IPS-18c (cell line): ENCODE measurements around the gene NIFK.

ENCODE experiments used
- H3K4me3 ChIP-seq: 2 replicates; pipeline ENCODE4 v1.7.0; 2013; ENCODE audit warnings: low read depth, mild to moderate bottlenecking, low read length, moderate library complexity; ENCODE audit not compliant: insufficient read depth
- H3K9me3 ChIP-seq: one replicate; pipeline ENCODE4 v1.6.1; 2013; ENCODE audit warnings: mild to moderate bottlenecking, low read length, moderate library complexity; ENCODE audit not compliant: control insufficient read depth, insufficient read depth

Gene NIFK

DNA sequence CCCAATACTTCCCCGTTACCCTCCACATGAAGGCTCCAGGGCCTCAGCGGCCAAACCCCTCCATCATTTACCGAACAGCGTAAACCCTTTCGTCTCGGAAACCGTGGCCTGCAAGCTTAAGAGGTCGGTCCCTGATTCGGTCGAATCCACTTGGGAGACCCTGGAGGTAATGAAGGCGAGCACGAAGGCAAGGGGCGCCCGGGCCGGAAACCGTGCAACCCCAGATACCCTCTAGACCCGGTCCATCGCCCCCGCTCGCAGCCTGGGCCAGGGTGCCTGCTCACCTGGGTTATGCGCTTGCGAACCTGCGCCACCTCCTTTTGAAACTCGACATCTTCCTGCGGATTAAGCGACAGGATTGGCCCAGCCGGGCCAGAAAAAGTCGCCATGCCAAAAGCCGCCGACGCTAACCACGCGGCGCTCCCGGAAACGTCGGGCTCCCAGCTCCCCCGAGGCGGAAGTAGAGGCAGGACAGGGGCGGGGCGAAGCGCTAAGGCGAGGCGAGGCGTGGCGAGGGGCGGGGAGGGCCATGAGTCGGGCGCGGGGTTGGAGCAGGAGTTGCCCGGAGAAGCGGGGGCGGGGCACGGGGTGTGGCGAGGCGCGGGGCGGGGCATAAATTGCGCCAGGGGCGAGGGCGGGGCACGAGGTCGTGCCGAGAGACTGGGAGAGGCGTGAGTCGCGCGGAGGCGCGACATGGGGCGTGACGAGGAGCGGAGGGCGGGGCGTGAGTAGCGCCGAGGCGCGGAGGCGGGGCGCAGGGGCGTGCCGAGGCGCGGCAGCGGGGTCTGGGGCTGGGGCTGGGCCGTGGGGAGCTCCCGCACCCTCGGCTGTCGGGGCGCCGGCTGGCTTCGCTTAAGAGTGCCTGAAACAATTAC, at the start of gene NIFK:
Gene NIFK (minus strand): TSS at position 414 of the 875 bp plus-strand sequence. CDS start 25 bp downstream, at position 389.
- H3K9me3 ChIP-seq, result no peaks in the 10 kb centered on the region
- peak within 1 kb of the TSS; percentile 91 for H3K4me3 ChIP-seq

DNA sequence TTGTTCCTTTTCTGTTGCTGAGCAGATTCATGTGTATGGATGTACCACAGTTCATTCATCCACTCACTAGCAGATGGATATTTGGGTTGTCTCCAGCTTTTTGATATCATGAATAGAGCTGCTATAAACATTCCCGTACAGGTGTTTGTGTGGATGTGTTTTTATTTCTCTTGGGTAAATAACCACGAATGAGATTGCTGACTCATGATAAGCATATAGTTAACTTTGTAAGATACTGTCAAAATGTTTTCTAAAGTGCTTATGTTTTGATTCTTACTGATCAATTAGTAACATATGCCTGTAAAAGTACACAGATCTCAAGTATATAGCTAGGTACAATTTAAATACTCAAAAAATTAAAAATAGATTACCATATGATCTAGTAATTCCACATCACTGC, 46.5 kb upstream of the NIFK start:
- no peaks in the 10 kb centered on the region for H3K9me3 ChIP-seq
- H3K4me3 ChIP-seq, result no peak overlapping the region

DNA sequence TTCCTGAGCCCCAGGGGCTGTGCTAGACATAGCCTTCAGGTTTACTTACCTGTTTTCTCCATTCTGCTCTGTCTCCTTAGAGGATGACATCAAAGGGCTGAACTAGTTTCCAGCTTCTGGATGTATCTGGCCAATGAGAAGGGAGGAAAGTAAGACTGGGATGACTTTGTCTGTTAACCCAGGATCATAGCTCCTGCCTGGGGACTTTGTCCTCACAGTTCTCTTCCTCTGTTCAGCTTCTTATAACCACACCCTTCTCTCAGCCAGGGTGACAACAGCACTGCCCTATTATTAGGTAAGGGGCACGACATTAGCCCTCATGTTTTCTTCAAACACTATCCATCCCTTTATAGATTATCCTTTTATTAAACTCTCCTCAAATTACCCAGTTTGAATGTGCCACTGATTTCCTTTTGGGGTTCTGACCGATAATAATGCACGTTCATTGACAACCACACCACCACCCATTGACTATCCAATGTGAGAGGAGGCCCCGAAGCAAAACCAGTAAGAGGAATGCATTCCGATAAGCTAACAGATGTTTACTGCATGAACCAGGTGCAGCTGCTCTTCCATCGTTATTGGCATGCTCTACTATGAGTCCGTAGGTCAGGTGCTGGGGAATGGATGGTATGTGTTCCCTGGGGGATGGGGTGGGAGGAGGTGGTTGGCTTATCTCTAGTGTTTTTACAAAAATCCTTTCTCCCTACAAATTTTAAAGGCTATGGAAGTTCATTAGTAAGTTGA, 42.2 kb upstream of the NIFK start:
- Histone ChIP-seq H3K9me3 (no peaks in the 10 kb centered on the region), H3K4me3 (no peak overlapping the region)

DNA sequence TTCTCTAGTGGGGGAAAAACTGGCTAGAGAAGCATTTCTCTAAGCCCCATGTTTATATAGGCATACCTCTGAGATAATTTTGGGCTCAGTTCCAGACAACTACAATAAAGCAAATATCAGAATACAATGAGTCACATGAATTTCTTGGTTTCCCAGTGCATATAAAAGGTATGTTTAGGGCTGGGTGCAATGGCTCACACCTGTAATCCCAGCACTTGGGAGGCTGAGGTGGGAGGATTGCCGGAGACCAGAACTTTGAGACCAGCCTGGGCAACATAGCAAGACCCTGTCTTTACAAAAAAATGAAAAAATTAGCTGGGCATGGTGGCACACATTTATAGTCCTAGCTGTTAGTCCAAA, 41.0 kb upstream of the NIFK start:
- H3K4me3 ChIP-seq, result no peak overlapping the region
- no peaks in the 10 kb centered on the region for H3K9me3 ChIP-seq

DNA sequence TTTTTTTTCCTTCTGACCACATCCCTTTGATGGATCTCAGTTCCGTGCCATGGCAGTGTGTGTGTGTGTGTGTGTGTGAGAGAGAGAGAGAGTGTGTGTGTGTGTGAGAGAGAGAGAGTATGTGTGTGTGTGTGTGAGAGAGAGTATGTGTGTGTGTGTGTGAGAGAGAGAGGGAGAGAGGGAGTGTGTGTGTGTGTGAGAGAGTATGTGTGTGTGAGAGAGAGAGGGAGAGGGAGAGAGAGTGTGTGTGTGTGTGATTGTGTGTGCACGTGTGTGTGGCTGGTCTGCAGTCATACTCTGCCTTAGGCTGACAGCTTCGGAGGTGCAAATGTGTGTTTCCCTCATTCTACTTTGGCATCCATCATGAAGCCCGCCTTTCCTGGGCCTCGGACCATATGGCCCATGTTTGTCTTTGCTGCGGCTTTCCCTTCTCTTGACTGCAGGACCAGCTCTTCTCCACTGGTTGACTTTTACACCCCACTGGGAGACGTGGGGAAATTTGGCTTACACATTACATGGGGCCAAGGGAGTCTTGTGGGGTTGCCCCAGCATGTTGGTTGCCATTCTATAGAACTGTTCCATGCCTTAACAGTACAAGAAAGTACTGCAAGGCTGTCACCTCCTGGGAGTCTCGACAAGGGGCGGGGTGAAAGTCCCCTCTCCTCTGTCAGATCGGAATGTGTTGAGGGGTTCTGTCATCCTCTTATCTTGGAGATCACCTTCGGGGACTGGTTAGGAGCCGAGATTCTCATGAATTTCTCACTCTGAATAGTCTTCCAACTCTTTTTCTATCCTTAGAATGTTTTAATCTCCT, 40.4 kb upstream of the NIFK start:
- Histone ChIP-seq H3K4me3 (no peak overlapping the region), H3K9me3 (no peaks in the 10 kb centered on the region)

DNA sequence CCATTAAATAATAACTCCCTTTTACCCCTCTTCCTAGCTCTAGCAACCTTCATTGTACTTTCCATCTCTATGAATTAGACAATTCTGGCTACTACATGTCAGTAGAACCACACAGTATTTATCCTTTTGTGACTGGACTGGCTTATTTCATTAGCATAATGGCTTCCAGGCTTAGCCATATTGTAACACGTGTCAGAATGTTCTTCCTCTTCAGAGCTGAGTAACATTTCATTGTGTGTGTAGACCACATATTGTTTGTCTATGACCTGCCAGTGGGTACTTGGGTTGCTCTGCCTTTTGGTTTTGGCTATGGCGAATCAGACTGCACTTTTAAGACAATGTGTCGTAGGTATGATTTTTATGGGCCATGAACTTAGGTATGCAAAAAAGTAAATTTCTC, 39.7 kb upstream of the NIFK start:
- no peaks in the 10 kb centered on the region for H3K9me3 ChIP-seq
- H3K4me3 ChIP-seq, result no peak overlapping the region

DNA sequence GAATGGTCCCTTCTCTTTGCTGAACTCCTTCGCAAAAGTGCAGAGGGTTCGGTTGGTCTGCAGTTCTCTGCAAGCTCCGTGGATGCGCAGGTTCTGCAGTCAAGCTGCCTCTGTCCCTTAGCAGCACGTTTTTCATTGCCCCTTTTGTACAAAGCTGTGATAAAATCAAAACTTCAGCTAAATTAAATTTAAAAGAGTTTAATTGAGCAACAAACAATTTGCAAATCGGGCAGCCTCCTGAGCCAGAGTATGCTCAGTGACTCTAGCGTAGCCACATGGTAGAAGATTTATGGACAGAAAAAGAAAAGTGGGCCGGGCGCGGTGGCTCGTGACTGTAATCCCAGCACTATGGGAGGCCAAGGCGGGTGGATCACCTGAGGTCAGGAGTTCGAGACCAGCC, 37.6 kb upstream of the NIFK start:
- H3K9me3 ChIP-seq, result no peaks in the 10 kb centered on the region
- H3K4me3 ChIP-seq, result no peak overlapping the region

DNA sequence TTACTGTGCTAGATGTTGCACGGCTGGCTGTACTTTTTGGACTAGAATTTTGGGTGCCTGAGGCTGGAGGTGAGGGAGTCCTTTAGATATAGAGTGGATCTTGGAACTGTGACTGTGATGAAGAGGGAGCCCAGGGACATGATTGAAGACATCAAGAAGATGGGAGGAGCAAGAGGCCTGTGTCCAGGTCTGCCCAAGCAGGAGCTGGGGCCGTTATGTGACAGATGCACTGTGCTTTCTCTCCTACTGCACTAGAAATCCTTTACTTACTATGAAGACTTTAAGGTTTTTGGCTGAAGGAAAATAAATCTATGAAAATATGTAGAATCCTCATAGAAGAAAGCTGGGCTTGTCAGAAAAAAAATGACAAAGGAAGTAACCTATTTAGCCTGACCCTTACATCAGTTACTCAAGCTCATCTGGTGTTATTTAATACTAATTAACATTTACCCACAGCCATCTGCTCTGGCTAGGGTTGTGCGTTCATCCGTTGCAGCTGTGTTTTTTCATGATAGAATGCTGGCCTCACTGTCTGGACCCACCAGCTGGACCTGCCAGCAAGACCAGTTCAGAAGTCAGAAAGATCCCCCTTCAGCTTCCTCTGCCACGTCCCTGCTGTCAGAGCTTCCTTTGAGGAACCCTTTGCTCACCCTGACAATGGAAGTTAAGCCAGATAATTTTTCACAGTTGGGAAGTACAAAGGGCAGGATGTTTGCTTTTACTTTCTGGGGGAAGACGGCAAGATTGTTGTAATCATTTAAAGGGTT, 35.5 kb upstream of the NIFK start:
- Histone ChIP-seq H3K4me3 (no peak overlapping the region), H3K9me3 (no peaks in the 10 kb centered on the region)

DNA sequence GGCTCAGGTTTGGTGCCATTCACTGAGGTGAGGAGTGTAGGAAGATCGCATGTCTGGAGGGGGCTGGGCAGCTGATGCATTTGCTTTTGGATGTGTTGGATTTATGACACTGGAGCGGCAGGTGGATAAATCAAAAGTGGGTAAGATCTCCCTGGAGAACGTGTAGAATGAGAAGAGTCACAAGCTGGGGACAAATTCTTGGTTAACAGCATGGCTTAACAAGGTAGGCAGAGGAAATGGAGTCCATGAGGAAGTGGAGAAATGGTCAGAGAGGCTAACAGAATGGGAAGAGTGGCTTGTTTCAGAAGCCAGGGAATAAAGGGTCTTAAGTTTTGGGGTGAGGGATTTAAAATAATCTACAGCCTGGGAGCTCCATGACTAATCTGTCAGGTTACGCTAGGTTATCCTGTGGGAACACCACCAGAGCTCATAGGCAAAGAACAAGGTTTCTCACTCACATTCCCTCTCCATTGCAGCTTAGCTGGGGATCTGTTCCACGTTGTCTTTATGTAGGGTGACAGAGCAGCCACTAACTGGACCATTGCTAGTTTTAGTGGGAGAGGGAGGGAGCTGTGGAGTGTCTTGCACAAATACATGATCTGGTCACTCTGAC, 31.6 kb upstream of the NIFK start:
- H3K9me3 ChIP-seq, result no peaks in the 10 kb centered on the region
- no peak overlapping the region for H3K4me3 ChIP-seq

DNA sequence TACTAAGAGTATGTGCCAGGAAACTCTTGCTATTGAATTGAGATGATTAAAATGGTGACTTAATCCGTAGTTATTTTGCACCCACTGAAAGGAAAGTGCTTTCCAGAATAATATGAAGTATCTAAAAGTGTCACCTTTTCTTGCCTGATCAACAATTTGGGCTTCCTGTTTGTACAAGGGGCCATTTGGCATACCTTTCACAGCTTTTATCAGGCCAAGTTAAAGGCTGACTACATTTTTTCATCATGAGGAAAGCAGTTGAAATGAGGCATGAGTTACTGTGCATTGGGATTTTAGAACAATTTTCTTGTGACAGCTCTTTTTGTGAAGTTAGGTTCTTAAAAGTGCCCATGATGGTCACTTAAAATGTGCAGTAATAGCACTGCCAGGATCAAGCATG, 29.9 kb upstream of the NIFK start:
- no peak overlapping the region for H3K4me3 ChIP-seq
- no peaks in the 10 kb centered on the region for H3K9me3 ChIP-seq

DNA sequence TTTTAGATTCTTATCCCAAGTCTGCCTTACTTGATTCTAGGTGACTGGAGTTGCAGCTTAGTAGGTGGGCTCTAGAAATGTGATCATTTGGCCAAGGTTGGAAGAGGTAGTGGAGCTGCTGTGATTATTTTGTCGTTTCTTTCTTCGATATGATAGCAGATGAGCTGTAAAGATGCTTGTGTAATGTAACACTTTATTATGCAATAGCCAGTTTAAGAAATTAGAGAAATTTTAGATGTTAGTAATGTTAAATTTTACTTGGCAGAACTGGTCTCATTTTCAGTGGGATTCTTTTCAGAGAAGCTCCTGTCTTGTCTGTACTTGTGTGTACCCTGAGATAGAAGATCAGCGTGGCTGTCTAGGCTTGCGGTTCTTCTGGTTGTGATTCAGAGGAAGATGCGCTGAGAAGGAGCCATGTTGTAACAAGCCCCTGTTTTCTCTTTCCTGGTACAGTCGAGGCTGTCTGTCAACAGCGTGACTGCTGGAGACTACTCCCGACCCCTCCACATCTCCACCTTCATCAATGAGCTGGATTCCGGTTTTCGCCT, 28.1 kb upstream of the NIFK start:
- Histone ChIP-seq H3K4me3 (no peak overlapping the region), H3K9me3 (no peaks in the 10 kb centered on the region)

DNA sequence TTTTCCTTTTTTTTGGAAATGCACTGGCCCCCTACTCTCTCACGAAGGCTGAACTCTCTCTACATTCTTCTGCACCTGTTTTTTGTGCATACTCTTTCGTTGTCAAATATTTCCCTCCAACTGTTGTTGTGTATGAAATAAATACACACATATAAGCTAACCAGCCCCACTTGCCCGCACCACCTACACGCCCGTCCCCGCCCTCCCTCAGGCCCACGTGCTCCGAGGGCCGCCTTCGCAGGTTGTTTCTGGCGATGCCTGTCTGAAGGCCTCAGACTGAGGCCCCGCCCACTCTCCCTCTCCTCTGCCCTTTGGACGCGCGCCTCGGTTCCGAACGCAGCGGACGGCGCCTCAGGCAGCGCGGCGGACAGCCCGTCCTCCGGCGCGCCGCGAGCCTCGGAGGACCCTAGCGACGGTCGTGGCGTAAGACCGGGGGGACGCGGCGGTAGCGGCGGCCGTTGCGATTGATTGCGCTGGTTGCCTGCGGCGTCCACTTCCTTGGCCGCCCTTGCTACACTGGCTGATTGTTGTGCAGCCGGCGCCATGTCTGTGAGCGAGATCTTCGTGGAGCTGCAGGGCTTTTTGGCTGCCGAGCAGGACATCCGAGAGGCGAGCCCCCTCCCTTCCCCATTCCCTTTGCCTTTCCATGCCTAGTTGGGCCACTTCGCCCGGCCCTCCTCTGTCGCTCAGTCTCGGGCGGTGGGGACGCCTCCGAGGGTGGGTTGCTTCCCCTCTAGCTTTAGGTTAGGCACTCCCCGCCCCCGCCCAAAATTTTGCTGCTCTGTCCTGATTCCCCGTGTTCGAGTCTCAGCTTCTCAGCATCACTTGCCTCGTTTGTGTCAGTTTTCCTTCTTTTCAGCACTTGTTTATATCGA, 18.8 kb upstream of the NIFK start, which contains the start of gene TSN:
Gene TSN (plus strand): TSS at position 415 of the 875 bp plus-strand sequence. CDS start 129 bp downstream, at position 544.
- Histone ChIP-seq H3K9me3 (no peaks in the 10 kb centered on the region), H3K4me3 (peak within 1 kb of the TSS; percentile 79)

DNA sequence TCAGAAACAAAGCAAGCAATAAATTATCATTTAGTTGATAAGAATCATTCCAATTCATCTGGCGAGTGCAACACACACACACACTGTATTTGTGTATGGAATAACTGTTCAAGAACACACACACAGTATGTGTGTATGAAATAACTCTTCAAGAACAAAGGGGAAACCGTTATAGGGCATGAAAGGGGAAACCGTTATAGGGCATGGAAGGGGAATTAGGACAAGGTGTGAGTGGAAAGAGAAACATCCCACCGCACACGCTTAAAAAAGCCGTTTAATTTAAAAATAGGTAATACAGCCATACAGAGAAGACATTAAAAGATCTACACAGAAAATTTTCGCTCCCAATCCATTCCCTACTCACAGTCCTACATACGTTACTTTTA, 18.2 kb upstream of the NIFK start:
- H3K9me3 ChIP-seq, result no peaks in the 10 kb centered on the region
- H3K4me3 ChIP-seq, result peak overlapping the region; percentile 60

DNA sequence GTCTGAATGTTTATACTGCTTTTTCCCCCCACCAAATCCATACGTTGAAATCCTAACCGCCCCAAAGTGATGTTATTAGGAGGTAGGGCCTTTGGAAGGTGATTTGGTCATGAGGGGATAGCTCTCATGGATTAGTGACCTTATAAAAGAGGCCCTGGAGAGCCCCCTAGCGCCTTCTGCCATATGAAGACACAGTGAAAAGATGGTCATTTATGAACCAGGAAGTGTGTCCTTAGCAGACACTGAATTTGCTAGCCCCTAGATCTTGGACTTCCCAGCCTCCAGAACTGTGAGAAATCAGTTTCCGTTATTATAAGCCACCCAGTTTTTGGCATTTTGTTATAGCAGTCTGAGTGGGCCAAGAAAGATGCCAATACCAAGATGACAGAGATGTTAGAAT, 11.5 kb upstream of the NIFK start:
- Histone ChIP-seq H3K4me3 (no peak overlapping the region), H3K9me3 (no peaks in the 10 kb centered on the region)

DNA sequence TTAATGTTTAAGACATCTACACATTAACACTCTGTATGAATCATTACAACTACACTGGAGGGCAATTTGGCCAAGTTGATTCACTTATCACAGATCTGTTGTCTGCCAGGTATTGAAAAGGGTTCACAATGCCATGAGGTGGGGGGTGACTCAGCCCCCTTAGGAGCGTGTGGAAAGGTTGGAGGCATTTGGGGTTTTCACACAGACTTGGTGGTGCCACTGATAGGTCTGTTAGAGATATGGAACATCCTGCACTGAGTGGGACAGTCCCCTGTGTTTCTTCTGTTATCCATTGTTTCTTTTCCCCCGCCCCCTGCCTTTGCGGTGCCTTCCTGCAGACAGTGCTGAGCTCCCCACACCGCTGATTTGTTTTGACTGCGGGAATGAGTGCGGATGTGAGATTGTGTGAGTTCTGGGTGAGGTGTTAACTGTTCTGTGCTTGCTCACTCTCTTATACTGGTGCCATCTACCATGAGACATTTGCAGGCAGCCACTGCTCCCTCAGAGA, 9.4 kb upstream of the NIFK start:
- Histone ChIP-seq H3K9me3 (no peaks in the 10 kb centered on the region), H3K4me3 (no peak overlapping the region)
